UCSD-AML1 (cell line): ENCODE measurements around the gene CDKL1.

Experiments used
- DNase-seq: peaks from one replicate; lab custom pipeline; 2025; ENCODE audit not compliant: unreplicated experiment; lab: John Stamatoyannopoulos, UW

The CDKL1 gene

GRCh38 chr14:50288146-50288545 is 108.5 kb downstream of the CDKL1 start:
- no peak for DNase-seq

GRCh38 chr14:50285861-50286260 is 110.8 kb downstream of the CDKL1 start:
- DNase-seq, result no peak
